NCI-H1930 (cell line): ENCODE data around the gene SPAG4.
A peak's percentile ranks its signal among the peaks of the same experiment; 100 is the strongest.

ENCODE experiments used
- DNase-seq, 2 experiments: peaks; one replicate each; lab custom pipeline; 2025; lab: John Stamatoyannopoulos, UW

Gene SPAG4

GRCh38 chr20:35599776-35600120 lies 15.9 kb upstream of the SPAG4 start:
- no peak for DNase-seq

GRCh38 chr20:35600176-35600992 lies 15.2 kb upstream of the SPAG4 start:
- DNase-seq, result no peak

- peak; percentile 75 to 84 for DNase-seq
Observed at GRCh38 chr20:35600993-35601973, 14.3 kb upstream of the SPAG4 start.

DNA sequence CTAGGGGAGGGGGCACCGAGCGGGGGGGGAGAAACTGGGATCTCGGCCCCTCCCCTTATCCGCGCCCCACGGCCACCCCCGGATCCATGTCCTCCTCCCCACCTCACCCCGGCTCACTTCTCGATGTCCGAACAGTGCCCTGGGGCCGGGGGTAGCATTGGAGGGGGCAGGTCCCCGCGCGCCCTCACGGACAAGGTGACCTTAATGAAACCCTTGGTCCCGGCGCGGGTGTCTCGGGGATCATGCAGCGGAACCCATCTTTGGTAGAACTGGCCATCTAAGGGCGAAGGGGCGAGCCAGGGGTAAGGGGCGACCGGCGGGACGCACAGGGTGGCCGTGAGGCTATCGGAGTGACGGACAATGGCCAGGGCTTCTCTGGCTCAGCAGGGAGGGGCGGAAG lies 13.6 kb upstream of the SPAG4 start:
- no peak for DNase-seq

- DNase-seq, result no peak
Observed at GRCh38 chr20:35602851-35603495, 12.7 kb upstream of the SPAG4 start.

DNA sequence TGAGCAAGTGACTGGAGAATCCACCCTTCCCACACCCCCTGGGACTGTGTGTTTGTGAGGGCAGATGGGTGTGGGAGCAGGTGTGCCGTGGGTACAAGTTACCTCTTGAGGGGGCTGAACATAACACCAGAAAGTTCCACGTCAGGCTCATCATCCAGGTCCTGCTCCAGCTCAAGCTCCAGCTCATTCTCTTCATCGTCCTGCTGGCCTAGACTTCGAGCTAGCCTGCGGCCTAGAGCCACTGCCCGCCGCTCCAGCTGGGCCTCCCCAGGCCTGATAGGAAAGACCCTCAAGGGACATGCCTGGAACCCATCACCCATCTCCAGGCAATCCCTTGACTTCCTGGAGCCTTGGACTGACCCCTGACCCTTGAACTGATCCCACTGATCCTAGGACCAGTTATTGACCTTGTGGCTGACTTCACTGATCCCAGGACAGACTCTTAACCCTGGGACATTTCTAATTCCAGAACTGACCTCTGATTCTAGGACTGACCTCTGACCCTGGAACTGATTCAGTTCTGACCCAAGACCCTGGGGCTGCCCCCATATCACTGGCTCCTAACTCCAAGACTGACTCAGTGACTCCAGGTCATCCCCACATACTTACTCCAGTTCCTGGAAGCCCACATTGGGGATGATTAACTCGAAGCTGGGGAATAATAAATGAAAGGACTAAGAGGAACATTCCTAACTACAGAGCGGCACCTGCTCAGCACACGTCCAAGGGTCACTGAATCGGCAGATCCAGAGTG lies 11.8 kb upstream of the SPAG4 start:
- no peak for DNase-seq

- peak; percentile 33 to 37 for DNase-seq
Observed at GRCh38 chr20:35604449-35604747, 11.2 kb upstream of the SPAG4 start.

GRCh38 chr20:35606127-35606526 lies 9.5 kb upstream of the SPAG4 start:
- DNase-seq, result no peak

DNA sequence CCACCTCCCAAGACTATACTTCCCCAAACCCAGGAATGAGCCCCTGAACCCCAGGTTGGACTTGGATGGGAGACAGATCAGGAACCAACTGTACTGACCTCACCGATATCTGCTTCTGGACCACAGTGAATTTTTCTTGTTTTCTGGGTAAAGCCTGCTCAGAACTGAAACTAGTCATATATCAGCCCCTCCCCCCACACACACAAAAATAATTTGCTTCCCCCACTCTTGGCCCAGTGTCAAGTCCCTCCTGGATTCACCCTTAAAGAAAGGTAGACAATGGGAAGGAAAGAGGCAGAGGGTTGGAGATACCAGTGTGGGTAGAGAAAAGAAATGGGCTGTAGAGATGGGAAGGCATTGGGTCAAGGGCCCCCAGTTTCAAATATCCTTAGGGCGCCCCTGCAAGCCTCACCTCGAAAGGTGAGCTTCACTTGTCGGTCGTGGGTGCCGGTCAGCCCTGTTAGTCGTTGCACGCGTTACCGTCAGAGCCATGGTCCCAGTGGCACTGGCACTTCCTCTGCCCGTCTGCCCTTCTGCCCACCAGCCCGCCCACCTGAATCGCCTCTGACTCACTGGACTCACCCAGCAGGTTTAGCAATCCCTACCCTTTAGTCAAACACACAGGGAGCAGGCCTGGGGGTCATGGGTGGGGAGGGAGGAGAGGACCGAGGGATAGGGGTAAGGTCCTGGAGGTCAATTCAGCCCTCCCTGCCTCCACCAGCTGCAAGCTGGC lies 8.5 kb upstream of the SPAG4 start:
- no peak for DNase-seq

- no peak for DNase-seq
Observed at GRCh38 chr20:35610833-35611427, 4.7 kb upstream of the SPAG4 start.

- no peak for DNase-seq
Observed at GRCh38 chr20:35611482-35611881, 4.1 kb upstream of the SPAG4 start.

DNA sequence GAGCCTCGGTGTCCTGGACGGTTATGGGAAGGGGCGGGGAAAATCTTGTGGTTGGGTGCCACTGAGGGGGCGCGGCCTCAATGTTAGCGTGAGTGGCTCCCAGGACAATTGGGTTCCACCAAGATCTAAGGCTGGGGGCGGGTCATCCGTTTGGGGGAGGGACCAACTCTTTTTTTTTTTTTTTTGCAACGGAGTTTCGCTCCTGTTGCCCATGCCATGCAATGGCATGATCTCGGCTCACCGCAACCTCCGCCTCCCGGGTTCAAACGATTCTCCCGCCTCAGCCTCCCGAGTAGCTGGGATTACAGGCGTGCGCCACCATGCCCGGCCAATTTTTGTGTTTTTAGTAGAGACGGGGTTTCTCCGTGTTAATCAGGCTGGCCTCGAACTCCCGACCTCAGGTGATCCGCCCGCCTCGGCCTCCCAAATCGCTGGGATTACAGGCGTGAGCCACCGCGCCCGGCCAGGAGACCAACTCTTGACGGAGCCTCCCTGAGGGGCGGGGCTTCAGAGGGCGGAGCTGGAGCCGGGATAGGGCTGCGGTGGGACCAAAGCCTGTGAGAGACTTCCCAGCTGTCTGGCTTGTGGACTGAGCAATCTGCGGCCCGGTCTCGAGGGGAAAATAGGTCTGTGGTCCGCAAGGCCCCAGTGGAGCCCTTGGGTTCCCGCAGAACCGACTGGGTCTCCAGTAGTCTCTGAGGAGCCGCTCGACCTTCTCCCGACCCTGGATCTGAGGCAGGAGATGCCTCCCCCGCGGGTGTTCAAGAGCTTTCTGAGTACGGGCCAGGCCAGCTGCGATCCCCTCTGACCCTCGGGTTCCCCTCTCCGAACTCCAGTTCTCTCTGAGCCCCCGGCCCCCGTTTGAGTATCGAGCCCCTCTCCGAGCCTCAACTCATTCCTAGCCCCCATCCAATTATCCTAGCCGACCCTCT lies 1.1 kb downstream of the SPAG4 start:
- DNase-seq, result peak; percentile 69 to 80

GRCh38 chr20:35617397-35618262 lies 2.0 kb downstream of the SPAG4 start:
- DNase-seq, result peak; percentile 67 to 77

- peak; percentile 21 to 25 for DNase-seq
Observed at GRCh38 chr20:35618263-35619131, 2.9 kb downstream of the SPAG4 start.

GRCh38 chr20:35619196-35620095 lies 3.8 kb downstream of the SPAG4 start:
- DNase-seq, result peak; percentile 84 to 85

GRCh38 chr20:35620818-35621559 lies 5.4 kb downstream of the SPAG4 start:
- no peak for DNase-seq
